C4-2B (cell line): ENCODE data around the gene PAMR1.
"Not testable (repeated sequence)": the region's sequence is repeated elsewhere in the genome, so short reads cannot be mapped to it uniquely, and the experiment has no call there.

Experiments used
- H3K27ac ChIP-seq: fragments of 450-650 bp; 2 replicates; pipeline ENCODE4 v1.5.1; 2017
- CTCF ChIP-seq: fragments of 450-650 bp; conservative IDR thresholded peaks from 2 replicates; pipeline ENCODE4 v1.5.1; 2017; ENCODE audit warnings: mild to moderate bottlenecking
- ZFX ChIP-seq: fragments of 450-650 bp; IDR thresholded peaks from 2 replicates; pipeline ENCODE4 v1.6.1; 2017

PAMR1 gene

GRCh38 chr11:35526370-35526792 lies 965 bp upstream of the PAMR1 start:
- no peak for TF ChIP-seq CTCF
- no peak for TF ChIP-seq ZFX

GRCh38 chr11:35524780-35525179 lies 636 bp downstream of the PAMR1 start:
- no peak overlapping the region for H3K27ac ChIP-seq
- TF ChIP-seq ZFX, result no peak
- no peak for TF ChIP-seq CTCF

More at GRCh38 chr11:35526370-35526792, 965 bp upstream of the PAMR1 start:
- no peak overlapping the region for H3K27ac ChIP-seq

- H3K27ac ChIP-seq, result no peak overlapping the region
- no peak for TF ChIP-seq CTCF
- no peak for TF ChIP-seq ZFX
Measured at GRCh38 chr11:35523861-35524260, 1.6 kb downstream of the PAMR1 start.

- H3K27ac ChIP-seq, result no peak overlapping the region
Measured at GRCh38 chr11:35523331-35523768, 2.1 kb downstream of the PAMR1 start.

GRCh38 chr11:35522091-35522490 lies 3.3 kb downstream of the PAMR1 start:
- not testable (repeated sequence) for H3K27ac ChIP-seq

More at GRCh38 chr11:35523331-35523768, 2.1 kb downstream of the PAMR1 start:
- TF ChIP-seq ZFX (no peak), CTCF (no peak)

- TF ChIP-seq CTCF, result no peak
- TF ChIP-seq ZFX, result no peak
- no peak overlapping the region for H3K27ac ChIP-seq
Measured at GRCh38 chr11:35520376-35520775, 5.0 kb downstream of the PAMR1 start.

- TF ChIP-seq ZFX (no peak), CTCF (no peak)
- no peak overlapping the region for H3K27ac ChIP-seq
Measured at GRCh38 chr11:35518766-35519165, 6.7 kb downstream of the PAMR1 start.

- TF ChIP-seq ZFX (no peak), CTCF (no peak)
Measured at GRCh38 chr11:35517481-35517880, 7.9 kb downstream of the PAMR1 start.

More at GRCh38 chr11:35517481-35517880, 7.9 kb downstream of the PAMR1 start:
- H3K27ac ChIP-seq, result no peak overlapping the region
